ENCODE data around the gene PTPN5. TPM values are rescaled to one million over a fixed set of nuclear protein-coding genes. Genes with fewer than 3 reads are reported as not detected.

PTPN5 gene
- total RNA-seq, 1 experiment from 2014 or later = 1.4 TPM

DNA sequence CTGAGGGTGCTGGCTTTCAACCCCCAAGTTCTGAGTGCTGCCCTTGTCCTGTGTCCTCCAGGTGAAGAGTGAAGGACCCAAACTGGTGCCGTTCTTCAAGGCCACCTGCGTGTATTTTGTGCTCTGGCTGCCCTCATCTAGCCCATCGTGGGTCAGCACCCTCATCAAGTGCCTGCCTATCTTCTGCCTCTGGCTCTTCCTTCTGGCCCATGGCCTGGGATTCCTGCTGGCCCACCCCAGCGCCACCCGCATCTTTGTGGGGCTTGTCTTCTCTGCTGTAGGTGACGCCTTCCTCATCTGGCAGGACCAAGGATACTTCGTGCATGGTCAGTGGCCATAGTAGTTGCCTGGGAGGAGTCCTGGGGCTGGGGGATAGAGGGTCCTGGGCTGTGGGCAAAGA, 90.7 kb downstream of the PTPN5 start:
- no peak overlapping the region for H3K27ac Mint-ChIP-seq
- Histone ChIP-seq H3K23me2 (ENCODE audit: insufficient read length, low read depth, low read length, poor library complexity, severe bottlenecking) (peaks cover 2% of the 10 kb centered on the region), H3K14ac (ENCODE audit: insufficient read depth, low read length) (no peak overlapping the region), H3K4ac (ENCODE audit: low read depth, low read length) (no peak overlapping the region), H2BK5ac (ENCODE audit: insufficient read length, low read length) (no peak overlapping the region), H2BK20ac (ENCODE audit: low read depth, low read length, poor library complexity, severe bottlenecking) (no peak overlapping the region), H3K27me3 (ENCODE audit: insufficient read depth, low read length) (no peaks in the 10 kb centered on the region; the same call in 1 of the 2 replicates), H2AK5ac (ENCODE audit: insufficient read length, low read length) (no peak overlapping the region), H3K56ac (ENCODE audit: insufficient read length, low read depth, low read length) (no peak overlapping the region), H3K79me1 (ENCODE audit: insufficient read depth, low read depth, low read length, poor library complexity, severe bottlenecking) (no peaks in the 10 kb centered on the region), H4K91ac (ENCODE audit: insufficient read length, low read depth, low read length) (no peak overlapping the region), H2BK12ac (ENCODE audit: insufficient read length, low read depth, low read length) (no peak overlapping the region), H4K20me1 (ENCODE audit: control insufficient read depth, insufficient read depth, insufficient read length) (no peaks in the 10 kb centered on the region), H3K27ac (ENCODE audit: insufficient read length, low read depth, low read length) (no peak overlapping the region), H3K9ac (ENCODE audit: extremely low read depth, insufficient read length, low read length) (no peak overlapping the region), H2AFZ (ENCODE audit: low read length) (no peak overlapping the region), H3K18ac (ENCODE audit: insufficient read length, low read depth, low read length) (no peak overlapping the region), H2BK15ac (ENCODE audit: low read depth, low read length) (no peak overlapping the region), H3T11ph (ENCODE audit: low read length) (no peak overlapping the region), H3K79me2 (ENCODE audit: insufficient read depth, low read length) (no peaks in the 10 kb centered on the region), H4K8ac (replicated peaks; ENCODE audit: insufficient read length, low read depth, low read length) (no peak overlapping the region), H3K4me2 (ENCODE audit: insufficient read depth, insufficient read length, low read length) (no peak overlapping the region), H4K5ac (ENCODE audit: insufficient read length, low read depth, low read length) (no peak overlapping the region), H3K4me1 (ENCODE audit: insufficient read depth, low read length) (no peaks in the 10 kb centered on the region; the same call in 1 of the 2 replicates), H2BK120ac (ENCODE audit: low read depth, low read length, poor library complexity, severe bottlenecking) (no peak overlapping the region), H3K23ac (ENCODE audit: insufficient read length, low read depth, low read length) (no peak overlapping the region), H3K9me3 (ENCODE audit: control insufficient read depth, low read depth, low read length) (no peaks in the 10 kb centered on the region)
- H3K9me3 Mint-ChIP-seq = no peaks in the 10 kb centered on the region
- no CpG with 5 or more reads among the region's 7 CpGs for WGBS (ENCODE audit: extremely low coverage, insufficient read length, low lambda C conversion rate)
- peaks cover 17 to 19% of the 10 kb centered on the region in 2 experiments for H3K4me1 Mint-ChIP-seq
- TF ChIP-seq, protein P1, sequence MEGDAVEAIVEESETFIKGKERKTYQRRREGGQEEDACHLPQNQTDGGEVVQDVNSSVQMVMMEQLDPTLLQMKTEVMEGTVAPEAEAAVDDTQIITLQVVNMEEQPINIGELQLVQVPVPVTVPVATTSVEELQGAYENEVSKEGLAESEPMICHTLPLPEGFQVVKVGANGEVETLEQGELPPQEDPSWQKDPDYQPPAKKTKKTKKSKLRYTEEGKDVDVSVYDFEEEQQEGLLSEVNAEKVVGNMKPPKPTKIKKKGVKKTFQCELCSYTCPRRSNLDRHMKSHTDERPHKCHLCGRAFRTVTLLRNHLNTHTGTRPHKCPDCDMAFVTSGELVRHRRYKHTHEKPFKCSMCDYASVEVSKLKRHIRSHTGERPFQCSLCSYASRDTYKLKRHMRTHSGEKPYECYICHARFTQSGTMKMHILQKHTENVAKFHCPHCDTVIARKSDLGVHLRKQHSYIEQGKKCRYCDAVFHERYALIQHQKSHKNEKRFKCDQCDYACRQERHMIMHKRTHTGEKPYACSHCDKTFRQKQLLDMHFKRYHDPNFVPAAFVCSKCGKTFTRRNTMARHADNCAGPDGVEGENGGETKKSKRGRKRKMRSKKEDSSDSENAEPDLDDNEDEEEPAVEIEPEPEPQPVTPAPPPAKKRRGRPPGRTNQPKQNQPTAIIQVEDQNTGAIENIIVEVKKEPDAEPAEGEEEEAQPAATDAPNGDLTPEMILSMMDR (conservative IDR thresholded peaks at IDR 0.05) = no peak
- H3K36me3 Mint-ChIP-seq (ENCODE audit: insufficient read depth in 1 of 3, low read depth in 3 of 3) = no peaks in the 10 kb centered on the region
- H3K27me3 Mint-ChIP-seq (ENCODE audit: low read depth) = peaks cover 49% of the 10 kb centered on the region
- peak overlapping the region in 1 of 2 experiments; percentile 10; a peak in 1 of 5 replicates for H3K4me3 Mint-ChIP-seq
- no peak for DNase-seq

Measured in H9 (cell line).